A549 (cell line): ENCODE data around the gene SARS2.
"Not testable (repeated sequence)": the region's sequence is repeated elsewhere in the genome, so short reads cannot be mapped to it uniquely, and the experiment has no call there.

Experiments
- CEBPB ChIP-seq, 2 experiments: fragments of >200 bp in 1 of 2; sonication (Bioruptor Twin) in 1 of 2; formaldehyde crosslinking in 1 of 2; IDR thresholded peaks; 2 replicates each; pipeline ENCODE4 v1.6.1; 2012 to 2016
- CHD2 ChIP-seq: fragments of 150-350 bp; IDR thresholded peaks from 2 replicates; pipeline ENCODE4 v1.6.1; 2014; ENCODE audit warnings: low read length; ENCODE audit not compliant: partially characterized antibody
- ESRRA ChIP-seq: fragments of 150-350 bp; IDR thresholded peaks from 2 replicates; pipeline ENCODE4 v1.6.1; 2014; ENCODE audit warnings: mild to moderate bottlenecking, low read length, borderline replicate concordance
- HDAC2 ChIP-seq: fragments of 200-600 bp; sonication (generic); IDR thresholded peaks from 2 replicates; pipeline ENCODE4 v1.6.1; 2016
- KDM1A ChIP-seq: fragments of 200-600 bp; sonication (generic); IDR thresholded peaks from 2 replicates; pipeline ENCODE4 v1.6.1; 2016; ENCODE audit warnings: low read depth, mild to moderate bottlenecking
- MAFK ChIP-seq: fragments of 450-650 bp; IDR thresholded peaks from 2 replicates; pipeline ENCODE4 v1.6.1; 2014; ENCODE audit not compliant: partially characterized antibody
- POLR2A ChIP-seq: IDR thresholded peaks from 2 replicates; pipeline ENCODE4 v1.6.1; 2012; ENCODE audit warnings: mild to moderate bottlenecking, low read length
- RAD21 ChIP-seq, 2 experiments: fragments of >200 bp in 1 of 2; sonication (Bioruptor Twin) in 1 of 2; formaldehyde crosslinking in 1 of 2; IDR thresholded peaks in 1 of 2; conservative IDR thresholded peaks in 1 of 2; 2 replicates in 1 of 2; 3 replicates in 1 of 2; pipeline ENCODE4 v1.6.1; 2012 to 2018; ENCODE audit warnings: inconsistent platforms in 1 of 2
- RFX5 ChIP-seq: fragments of 450-650 bp; IDR thresholded peaks from 2 replicates; pipeline ENCODE4 v1.7.1; 2014; ENCODE audit warnings: antibody characterized with exemption, mild to moderate bottlenecking, moderate library complexity
- SMC3 ChIP-seq: fragments of >200 bp; sonication (Bioruptor Twin); formaldehyde crosslinking; IDR thresholded peaks from 3 replicates; pipeline ENCODE4 v1.6.1; 2018; ENCODE audit warnings: inconsistent platforms
- TF ChIP-seq, protein P1 (sequence below): fragments of >200 bp; sonication (Bioruptor Twin); formaldehyde crosslinking; IDR thresholded peaks from 3 replicates; pipeline ENCODE4 v1.5.1; 2016
- TF ChIP-seq, protein P2 (sequence below): IDR thresholded peaks from 2 replicates; pipeline ENCODE4 v1.6.1; 2012
- TF ChIP-seq, protein P3 (sequence below): fragments of 200-600 bp; sonication (generic); IDR thresholded peaks from 2 replicates; pipeline ENCODE4 v1.6.1; 2016; ENCODE audit warnings: antibody characterized with exemption, mild to moderate bottlenecking, moderate library complexity

DNA sequence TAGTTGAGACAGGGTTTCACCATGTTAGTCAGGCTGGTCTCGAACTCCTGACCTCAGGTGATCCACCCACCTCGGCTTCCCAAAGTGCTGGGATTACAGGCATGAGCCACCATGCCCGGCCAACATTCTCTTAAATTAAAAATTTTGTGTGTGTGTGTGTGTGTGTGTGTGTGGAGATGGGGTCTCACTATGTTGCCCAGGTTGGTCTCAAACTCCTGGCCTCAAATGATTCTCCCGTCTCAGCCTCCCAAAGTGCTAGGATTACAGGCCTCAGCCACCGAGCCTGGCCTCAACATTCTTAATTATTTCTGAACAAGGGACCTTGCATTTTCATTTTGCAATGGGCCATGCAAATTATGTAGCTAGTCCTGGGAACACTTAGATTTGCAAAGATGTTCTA is 35.6 kb upstream of the SARS2 start:
- not testable (repeated sequence) for TF ChIP-seq RFX5; KDM1A; CEBPB (IDR thresholded peaks at IDR 0.05); MAFK; POLR2A; CHD2; RAD21 (conservative IDR thresholded peaks at IDR 0.05 in 1 of 2, IDR thresholded peaks at IDR 0.05 in 1 of 2); ESRRA; SMC3; HDAC2
- TF ChIP-seq, protein P1, sequence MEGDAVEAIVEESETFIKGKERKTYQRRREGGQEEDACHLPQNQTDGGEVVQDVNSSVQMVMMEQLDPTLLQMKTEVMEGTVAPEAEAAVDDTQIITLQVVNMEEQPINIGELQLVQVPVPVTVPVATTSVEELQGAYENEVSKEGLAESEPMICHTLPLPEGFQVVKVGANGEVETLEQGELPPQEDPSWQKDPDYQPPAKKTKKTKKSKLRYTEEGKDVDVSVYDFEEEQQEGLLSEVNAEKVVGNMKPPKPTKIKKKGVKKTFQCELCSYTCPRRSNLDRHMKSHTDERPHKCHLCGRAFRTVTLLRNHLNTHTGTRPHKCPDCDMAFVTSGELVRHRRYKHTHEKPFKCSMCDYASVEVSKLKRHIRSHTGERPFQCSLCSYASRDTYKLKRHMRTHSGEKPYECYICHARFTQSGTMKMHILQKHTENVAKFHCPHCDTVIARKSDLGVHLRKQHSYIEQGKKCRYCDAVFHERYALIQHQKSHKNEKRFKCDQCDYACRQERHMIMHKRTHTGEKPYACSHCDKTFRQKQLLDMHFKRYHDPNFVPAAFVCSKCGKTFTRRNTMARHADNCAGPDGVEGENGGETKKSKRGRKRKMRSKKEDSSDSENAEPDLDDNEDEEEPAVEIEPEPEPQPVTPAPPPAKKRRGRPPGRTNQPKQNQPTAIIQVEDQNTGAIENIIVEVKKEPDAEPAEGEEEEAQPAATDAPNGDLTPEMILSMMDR = not testable (repeated sequence)
- TF ChIP-seq, protein P2, sequence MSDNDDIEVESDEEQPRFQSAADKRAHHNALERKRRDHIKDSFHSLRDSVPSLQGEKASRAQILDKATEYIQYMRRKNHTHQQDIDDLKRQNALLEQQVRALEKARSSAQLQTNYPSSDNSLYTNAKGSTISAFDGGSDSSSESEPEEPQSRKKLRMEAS = not testable (repeated sequence)
- TF ChIP-seq, protein P3, sequence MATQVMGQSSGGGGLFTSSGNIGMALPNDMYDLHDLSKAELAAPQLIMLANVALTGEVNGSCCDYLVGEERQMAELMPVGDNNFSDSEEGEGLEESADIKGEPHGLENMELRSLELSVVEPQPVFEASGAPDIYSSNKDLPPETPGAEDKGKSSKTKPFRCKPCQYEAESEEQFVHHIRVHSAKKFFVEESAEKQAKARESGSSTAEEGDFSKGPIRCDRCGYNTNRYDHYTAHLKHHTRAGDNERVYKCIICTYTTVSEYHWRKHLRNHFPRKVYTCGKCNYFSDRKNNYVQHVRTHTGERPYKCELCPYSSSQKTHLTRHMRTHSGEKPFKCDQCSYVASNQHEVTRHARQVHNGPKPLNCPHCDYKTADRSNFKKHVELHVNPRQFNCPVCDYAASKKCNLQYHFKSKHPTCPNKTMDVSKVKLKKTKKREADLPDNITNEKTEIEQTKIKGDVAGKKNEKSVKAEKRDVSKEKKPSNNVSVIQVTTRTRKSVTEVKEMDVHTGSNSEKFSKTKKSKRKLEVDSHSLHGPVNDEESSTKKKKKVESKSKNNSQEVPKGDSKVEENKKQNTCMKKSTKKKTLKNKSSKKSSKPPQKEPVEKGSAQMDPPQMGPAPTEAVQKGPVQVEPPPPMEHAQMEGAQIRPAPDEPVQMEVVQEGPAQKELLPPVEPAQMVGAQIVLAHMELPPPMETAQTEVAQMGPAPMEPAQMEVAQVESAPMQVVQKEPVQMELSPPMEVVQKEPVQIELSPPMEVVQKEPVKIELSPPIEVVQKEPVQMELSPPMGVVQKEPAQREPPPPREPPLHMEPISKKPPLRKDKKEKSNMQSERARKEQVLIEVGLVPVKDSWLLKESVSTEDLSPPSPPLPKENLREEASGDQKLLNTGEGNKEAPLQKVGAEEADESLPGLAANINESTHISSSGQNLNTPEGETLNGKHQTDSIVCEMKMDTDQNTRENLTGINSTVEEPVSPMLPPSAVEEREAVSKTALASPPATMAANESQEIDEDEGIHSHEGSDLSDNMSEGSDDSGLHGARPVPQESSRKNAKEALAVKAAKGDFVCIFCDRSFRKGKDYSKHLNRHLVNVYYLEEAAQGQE = not testable (repeated sequence)
